BJ (cell line): ENCODE data around the gene PRAMEF12. TPM values are rescaled to one million over a fixed set of nuclear protein-coding genes. Genes with fewer than 3 reads are reported as not detected.
"Not testable (repeated sequence)": the region's sequence is repeated elsewhere in the genome, so short reads cannot be mapped to it uniquely, and the experiment has no call there.

Source experiments
- CTCF ChIA-PET: fragments of 350-600 bp; formaldehyde crosslinking; extraction: SDS; loops from one replicate; lab custom pipeline; 2021; ENCODE audit warnings: antibody characterized with exemption, inconsistent platforms; lab: Yijun Ruan, JAX
- POLR2A ChIA-PET: fragments of 300-600 bp; sonication (Branson Sonifier 250); formaldehyde crosslinking; extraction: SDS; loops from one replicate; lab custom pipeline; 2021; ENCODE audit warnings: antibody characterized with exemption; lab: Charles Lee
- DNase-seq: peaks from one replicate; pipeline ENCODE4 v3.0.0-alpha.2; 2011; ENCODE audit warnings: low read depth
- H3K27me3 ChIP-seq: 2 replicates; pipeline ENCODE4 v1.6.0; 2011; ENCODE audit warnings: low read length; ENCODE audit not compliant: control insufficient read depth, insufficient read depth
- H3K36me3 ChIP-seq: 2 replicates; pipeline ENCODE4 v1.5.1; 2011; ENCODE audit warnings: low read length; ENCODE audit not compliant: control insufficient read depth, insufficient read depth
- H3K4me3 ChIP-seq: 2 replicates; pipeline ENCODE4 v1.5.1; 2011; ENCODE audit warnings: low read depth, mild to moderate bottlenecking, control low read depth, low read length
- polyA plus RNA-seq: library from polyadenylated mRNA; depleted of rRNA; stranded (reverse); fragments of >200 nt; gene quantifications from 2 replicates; pipeline ENCODE4 v1.2.3, GENCODE V29; 2011; rRNA removed
- TF ChIP-seq, protein P1 (sequence below): IDR thresholded peaks from 2 replicates; pipeline ENCODE4 v1.5.1; 2011; ENCODE audit warnings: low read depth, mild to moderate bottlenecking, control low read depth, inconsistent platforms, low read length, moderate library complexity; ENCODE audit not compliant: insufficient read depth

Gene PRAMEF12
- polyA plus RNA-seq, 1 experiment = not detected

DNA sequence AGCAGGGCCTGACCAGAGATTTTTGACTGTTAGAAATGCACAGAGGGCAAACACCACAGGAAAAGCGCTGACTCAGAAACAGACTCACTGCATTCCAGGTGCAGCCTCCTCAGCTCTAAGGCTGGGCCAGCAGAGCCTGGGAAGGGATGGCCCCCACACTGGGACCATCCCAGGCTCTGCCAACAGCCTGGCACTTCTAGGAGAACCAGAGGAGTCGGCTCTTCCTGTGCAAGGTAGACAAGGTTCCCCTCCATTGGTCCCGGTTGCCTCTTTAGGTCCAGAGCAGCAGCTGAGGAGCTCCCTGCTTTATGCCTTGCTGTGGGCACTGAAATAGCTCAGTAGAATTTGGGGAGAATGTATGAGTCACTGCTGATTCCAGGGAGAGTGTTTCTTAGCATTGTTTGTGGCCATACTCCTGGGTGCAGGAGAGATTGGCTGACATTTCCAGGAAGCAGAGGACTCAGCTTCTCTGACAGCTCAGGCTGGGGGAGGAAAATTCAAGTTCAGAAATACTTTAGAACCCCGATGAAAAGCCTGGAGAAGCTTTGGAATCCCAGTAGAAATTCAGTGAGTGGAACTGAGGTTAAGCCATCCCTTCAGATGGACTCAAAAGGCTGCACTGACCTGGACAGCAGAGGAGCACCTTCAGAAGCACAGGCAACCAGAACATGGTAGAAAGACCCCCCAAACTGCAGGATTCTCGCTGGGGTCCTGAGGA lies 37.3 kb downstream of the PRAMEF12 start:
- Histone ChIP-seq H3K36me3 (no peaks in the 10 kb centered on the region), H3K27me3 (no peaks in the 10 kb centered on the region), H3K4me3 (no peak overlapping the region)
- TF ChIP-seq, protein P1, sequence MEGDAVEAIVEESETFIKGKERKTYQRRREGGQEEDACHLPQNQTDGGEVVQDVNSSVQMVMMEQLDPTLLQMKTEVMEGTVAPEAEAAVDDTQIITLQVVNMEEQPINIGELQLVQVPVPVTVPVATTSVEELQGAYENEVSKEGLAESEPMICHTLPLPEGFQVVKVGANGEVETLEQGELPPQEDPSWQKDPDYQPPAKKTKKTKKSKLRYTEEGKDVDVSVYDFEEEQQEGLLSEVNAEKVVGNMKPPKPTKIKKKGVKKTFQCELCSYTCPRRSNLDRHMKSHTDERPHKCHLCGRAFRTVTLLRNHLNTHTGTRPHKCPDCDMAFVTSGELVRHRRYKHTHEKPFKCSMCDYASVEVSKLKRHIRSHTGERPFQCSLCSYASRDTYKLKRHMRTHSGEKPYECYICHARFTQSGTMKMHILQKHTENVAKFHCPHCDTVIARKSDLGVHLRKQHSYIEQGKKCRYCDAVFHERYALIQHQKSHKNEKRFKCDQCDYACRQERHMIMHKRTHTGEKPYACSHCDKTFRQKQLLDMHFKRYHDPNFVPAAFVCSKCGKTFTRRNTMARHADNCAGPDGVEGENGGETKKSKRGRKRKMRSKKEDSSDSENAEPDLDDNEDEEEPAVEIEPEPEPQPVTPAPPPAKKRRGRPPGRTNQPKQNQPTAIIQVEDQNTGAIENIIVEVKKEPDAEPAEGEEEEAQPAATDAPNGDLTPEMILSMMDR = no peak
- no peak for DNase-seq
- ChIA-PET POLR2A (no interaction called here), CTCF (no interaction called here)

DNA sequence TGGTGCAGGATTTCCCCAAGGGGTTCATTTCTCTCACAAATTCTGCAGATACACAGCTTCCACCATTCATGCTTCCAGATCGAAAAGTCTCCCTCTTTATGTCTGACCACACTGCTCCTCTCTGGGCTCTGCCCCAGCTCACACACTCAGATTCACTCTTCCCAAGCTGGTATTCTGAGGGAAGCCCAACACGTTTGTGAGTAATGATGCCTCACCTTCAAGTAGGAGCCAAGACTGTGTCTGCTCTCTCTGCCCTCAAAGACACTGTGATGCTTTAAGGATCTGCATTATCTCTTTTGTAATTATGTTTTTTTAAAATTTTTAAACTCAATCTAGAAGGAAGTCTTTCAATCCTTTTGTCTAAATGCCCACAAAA lies 37.9 kb downstream of the PRAMEF12 start:
- DNase-seq = no peak
- TF ChIP-seq, protein P1 = no peak
- Histone ChIP-seq H3K4me3 (no peak overlapping the region), H3K36me3 (no peaks in the 10 kb centered on the region), H3K27me3 (no peaks in the 10 kb centered on the region)
- ChIA-PET CTCF (no interaction called here), POLR2A (no interaction called here)

DNA sequence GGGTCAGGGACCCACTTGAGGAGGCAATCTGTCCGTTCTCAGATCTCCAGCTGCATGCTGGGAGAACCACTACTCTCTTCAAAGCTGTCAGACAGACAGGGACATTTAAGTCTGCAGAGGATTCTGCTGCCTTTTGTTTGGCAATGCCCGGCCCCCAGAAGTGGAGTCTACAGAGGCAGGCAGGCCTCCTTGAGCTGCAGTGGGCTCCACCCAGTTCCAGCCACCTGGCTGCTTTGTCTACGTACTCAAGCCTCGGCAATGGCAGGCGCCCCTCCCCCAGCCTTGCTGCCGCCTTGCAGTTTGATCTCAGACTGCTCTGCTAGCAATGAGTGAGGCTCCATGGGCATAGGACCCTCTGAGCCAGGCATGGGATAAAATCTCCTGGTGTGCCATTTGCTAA lies 45.5 kb downstream of the PRAMEF12 start:
- DNase-seq, H3K36me3 ChIP-seq, H3K27me3 ChIP-seq, POLR2A ChIA-PET, CTCF ChIA-PET, H3K4me3 ChIP-seq: not testable (repeated sequence)

Other genes starting within 250 kb of the PRAMEF12 start
- gene DHRS3, start 155.5 kb upstream of the PRAMEF12 start, polyA plus RNA-seq = 188 and 224 TPM in 2 replicates
- 0.20 and 0.21 TPM in 2 replicates for gene AADACL4, start 129.7 kb upstream of the PRAMEF12 start, polyA plus RNA-seq
- gene AADACL3, start 57.6 kb upstream of the PRAMEF12 start, polyA plus RNA-seq = not detected in 2 replicates
- 0.04 and 0.23 TPM in 2 replicates for gene CFAP107, start 27.5 kb upstream of the PRAMEF12 start, polyA plus RNA-seq
- not detected in 2 replicates for gene PRAMEF1, start 17.7 kb downstream of the PRAMEF12 start, polyA plus RNA-seq
- gene PRAMEF11, start 57.7 kb downstream of the PRAMEF12 start, polyA plus RNA-seq = not detected in 2 replicates
- not detected in 2 replicates for gene HNRNPCL1, start 75.0 kb downstream of the PRAMEF12 start, polyA plus RNA-seq
- not detected in 2 replicates for gene PRAMEF2, start 83.3 kb downstream of the PRAMEF12 start, polyA plus RNA-seq
- gene PRAMEF4, start 112.5 kb downstream of the PRAMEF12 start, polyA plus RNA-seq = not detected in 2 replicates
- not detected in 2 replicates for gene PRAMEF10, start 124.5 kb downstream of the PRAMEF12 start, polyA plus RNA-seq
- not detected in 2 replicates for gene PRAMEF7, start 142.9 kb downstream of the PRAMEF12 start, polyA plus RNA-seq
- not detected in 2 replicates for gene PRAMEF6, start 173.8 kb downstream of the PRAMEF12 start, polyA plus RNA-seq